SU-DHL-6 (cell line): ENCODE results near the gene EFCAB13.
"Not testable (repeated sequence)": the region's sequence is repeated elsewhere in the genome, so short reads cannot be mapped to it uniquely, and the experiment has no call there.

Experiments
- H2AFZ ChIP-seq: fragments of 200-600 bp; sonication (generic); 2 replicates; pipeline ENCODE4 v1.6.1; 2014; ENCODE audit warnings: low read depth, mild to moderate bottlenecking, moderate library complexity, mixed read lengths, antibody characterized with exemption, low read length; ENCODE audit not compliant: severe bottlenecking
- H3F3A ChIP-seq: fragments of 200-600 bp; shearing (Covaris generic); 2 replicates; pipeline ENCODE4 v1.6.0; 2016; ENCODE audit warnings: antibody characterized with exemption, mild to moderate bottlenecking; ENCODE audit not compliant: insufficient read depth
- H3K27ac ChIP-seq: fragments of 200-600 bp; sonication (generic); 2 replicates; pipeline ENCODE4 v1.5.1; 2016; ENCODE audit warnings: low read depth, mild to moderate bottlenecking, low read length, moderate library complexity, mixed read lengths
- H3K27me3 ChIP-seq: fragments of 200-600 bp; sonication (generic), shearing (Covaris generic); 2 replicates; pipeline ENCODE4 v1.6.0; 2014; ENCODE audit warnings: mild to moderate bottlenecking, low read length
- H3K36me3 ChIP-seq: fragments of 200-600 bp; sonication (generic); 2 replicates; pipeline ENCODE4 v1.6.1; 2014; ENCODE audit warnings: mild to moderate bottlenecking, low read length, mixed read lengths
- H3K4me2 ChIP-seq: fragments of 300-600, 200-600 bp; shearing (Covaris generic), sonication (generic); 2 replicates; pipeline ENCODE4 v1.6.0; 2014; ENCODE audit warnings: low read length, low read depth, mild to moderate bottlenecking; ENCODE audit not compliant: poor library complexity, severe bottlenecking
- H3K4me3 ChIP-seq: fragments of 200-600 bp; sonication (generic); 2 replicates; pipeline ENCODE4 v1.5.1; 2014; ENCODE audit warnings: antibody characterized with exemption, low read length, mild to moderate bottlenecking, mixed read lengths; ENCODE audit not compliant: insufficient read depth, poor library complexity, severe bottlenecking
- H3K79me2 ChIP-seq: fragments of 200-600 bp; sonication (generic); 2 replicates; pipeline ENCODE4 v1.6.1; 2014; ENCODE audit warnings: mild to moderate bottlenecking, low read length, moderate library complexity; ENCODE audit not compliant: insufficient read depth
- H3K9ac ChIP-seq: fragments of 200-600 bp; sonication (generic); 2 replicates; pipeline ENCODE4 v1.7.0; 2014; ENCODE audit warnings: mild to moderate bottlenecking, low read length
- H3K9me2 ChIP-seq: fragments of 200-600 bp; sonication (generic); replicated peaks from 2 replicates; pipeline ENCODE4 v1.6.1; 2014; ENCODE audit warnings: low read length; ENCODE audit not compliant: insufficient read depth
- H3K9me3 ChIP-seq: fragments of 200-600 bp; sonication (generic); 2 replicates; pipeline ENCODE4 v1.6.1; 2014; ENCODE audit warnings: low read length, mixed read lengths; ENCODE audit not compliant: insufficient read depth
- H4K20me1 ChIP-seq: fragments of 200-600 bp; sonication (generic); 2 replicates; pipeline ENCODE4 v1.6.1; 2014; ENCODE audit warnings: low read depth, mild to moderate bottlenecking, antibody characterized with exemption, low read length, moderate library complexity, mixed read lengths
- EZH2phosphoT487 ChIP-seq: fragments of 200-600 bp; sonication (generic), shearing (Covaris generic); conservative IDR thresholded peaks from 2 replicates; pipeline ENCODE4 v1.6.1; 2018; ENCODE audit warnings: mild to moderate bottlenecking, antibody characterized with exemption, low read length, moderate library complexity, mixed read lengths
- TF ChIP-seq, protein P1 (sequence below): fragments of 200-600 bp; sonication (generic); IDR thresholded peaks from one replicate; pipeline ENCODE4 v1.5.1; 2017; ENCODE audit warnings: antibody characterized with exemption, mild to moderate bottlenecking, low read length, moderate library complexity; ENCODE audit not compliant: insufficient read depth, poor library complexity, severe bottlenecking

The EFCAB13 gene

DNA sequence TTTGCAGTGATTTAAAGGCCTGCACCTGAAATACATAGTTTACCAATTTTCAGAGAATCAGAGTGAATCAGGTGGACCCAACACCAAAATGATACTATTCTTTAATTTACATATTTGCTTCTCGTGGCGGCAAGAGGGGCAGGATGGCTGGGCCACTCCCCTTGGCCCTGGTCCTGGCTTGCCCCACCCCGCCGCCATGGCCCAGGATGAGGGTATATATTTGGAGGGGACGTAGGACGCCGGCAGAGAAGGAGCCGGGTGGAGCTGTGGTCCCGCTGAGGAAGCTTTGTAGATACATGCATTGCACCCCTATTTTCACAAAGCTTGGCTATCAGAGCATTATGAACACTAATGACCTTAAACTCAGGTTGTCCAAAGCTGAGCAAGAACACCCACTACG is 43.5 kb downstream of the EFCAB13 start:
- TF ChIP-seq, protein P1, sequence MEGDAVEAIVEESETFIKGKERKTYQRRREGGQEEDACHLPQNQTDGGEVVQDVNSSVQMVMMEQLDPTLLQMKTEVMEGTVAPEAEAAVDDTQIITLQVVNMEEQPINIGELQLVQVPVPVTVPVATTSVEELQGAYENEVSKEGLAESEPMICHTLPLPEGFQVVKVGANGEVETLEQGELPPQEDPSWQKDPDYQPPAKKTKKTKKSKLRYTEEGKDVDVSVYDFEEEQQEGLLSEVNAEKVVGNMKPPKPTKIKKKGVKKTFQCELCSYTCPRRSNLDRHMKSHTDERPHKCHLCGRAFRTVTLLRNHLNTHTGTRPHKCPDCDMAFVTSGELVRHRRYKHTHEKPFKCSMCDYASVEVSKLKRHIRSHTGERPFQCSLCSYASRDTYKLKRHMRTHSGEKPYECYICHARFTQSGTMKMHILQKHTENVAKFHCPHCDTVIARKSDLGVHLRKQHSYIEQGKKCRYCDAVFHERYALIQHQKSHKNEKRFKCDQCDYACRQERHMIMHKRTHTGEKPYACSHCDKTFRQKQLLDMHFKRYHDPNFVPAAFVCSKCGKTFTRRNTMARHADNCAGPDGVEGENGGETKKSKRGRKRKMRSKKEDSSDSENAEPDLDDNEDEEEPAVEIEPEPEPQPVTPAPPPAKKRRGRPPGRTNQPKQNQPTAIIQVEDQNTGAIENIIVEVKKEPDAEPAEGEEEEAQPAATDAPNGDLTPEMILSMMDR = no peak
- TF ChIP-seq EZH2phosphoT487 = no peak
- H3K9me2 ChIP-seq = no peaks in the 10 kb centered on the region
- no peaks in the 10 kb centered on the region for H3F3A ChIP-seq
- no peak overlapping the region for H2AFZ ChIP-seq
- H3K9me3 ChIP-seq = no peaks in the 10 kb centered on the region
- H3K27ac ChIP-seq = no peak overlapping the region
- H3K36me3 ChIP-seq = no peaks in the 10 kb centered on the region
- H3K27me3 ChIP-seq = no peaks in the 10 kb centered on the region
- no peak overlapping the region for H3K4me3 ChIP-seq
- H3K9ac ChIP-seq = no peak overlapping the region
- H4K20me1 ChIP-seq = no peaks in the 10 kb centered on the region
- H3K4me2 ChIP-seq = no peak overlapping the region
- no peaks in the 10 kb centered on the region for H3K79me2 ChIP-seq

DNA sequence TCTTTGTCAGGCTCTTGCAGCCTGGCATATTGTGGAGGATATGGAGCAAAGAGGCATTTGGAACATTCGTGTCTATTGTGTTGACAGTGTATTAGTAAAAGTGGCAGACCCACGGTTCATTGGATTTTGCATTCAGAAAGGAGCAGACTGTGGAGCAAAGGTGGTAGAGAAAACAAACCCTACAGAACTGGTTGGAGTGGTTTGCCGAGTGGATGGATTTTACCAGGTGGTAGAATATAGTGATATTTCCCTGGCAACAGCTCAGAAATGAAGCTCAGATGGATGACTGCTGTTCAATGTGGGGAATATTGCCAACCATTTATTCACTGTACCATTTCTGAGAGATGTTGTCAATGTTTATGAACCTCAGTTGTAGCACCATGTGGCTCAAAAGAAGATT is 44.5 kb downstream of the EFCAB13 start:
- Histone ChIP-seq H3K9me2 (no peaks in the 10 kb centered on the region), H3K9me3 (0 out of 2 replicates have a peak, but pooled peaks cover 6% of the 10 kb centered on the region), H3K9ac (no peak overlapping the region), H2AFZ (no peak overlapping the region), H3F3A (no peaks in the 10 kb centered on the region), H3K36me3 (no peaks in the 10 kb centered on the region), H3K79me2 (no peaks in the 10 kb centered on the region), H3K27me3 (no peaks in the 10 kb centered on the region), H4K20me1 (no peaks in the 10 kb centered on the region), H3K4me2 (no peak overlapping the region), H3K27ac (no peak overlapping the region), H3K4me3 (no peak overlapping the region)
- TF ChIP-seq, protein P1 = no peak
- no peak for TF ChIP-seq EZH2phosphoT487

DNA sequence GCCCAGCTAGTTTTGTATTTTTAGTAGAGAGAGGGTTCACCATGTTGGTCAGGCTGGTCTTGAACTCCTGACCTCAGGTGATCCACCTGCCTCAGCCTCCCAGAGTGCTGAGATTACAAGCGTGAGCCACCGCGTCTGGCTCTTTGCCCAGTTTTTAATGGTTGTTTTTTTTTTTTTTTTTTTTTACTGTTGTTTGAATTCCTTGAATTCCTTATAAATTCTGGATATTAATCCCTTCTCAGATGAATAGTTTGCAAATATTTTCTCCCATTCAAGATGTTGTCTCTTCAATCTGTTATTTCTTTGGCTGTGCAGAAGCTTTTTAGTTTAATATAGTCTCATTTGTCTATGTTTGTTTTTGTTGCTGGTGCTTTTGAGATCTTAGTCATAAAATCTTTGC is 47.1 kb downstream of the EFCAB13 start:
- not testable (repeated sequence) for H3K4me2 ChIP-seq, H2AFZ ChIP-seq, H4K20me1 ChIP-seq, H3K4me3 ChIP-seq, H3K27me3 ChIP-seq, H3K9me2 ChIP-seq, H3K79me2 ChIP-seq, H3K9ac ChIP-seq, H3K36me3 ChIP-seq, H3K9me3 ChIP-seq, H3F3A ChIP-seq, H3K27ac ChIP-seq

DNA sequence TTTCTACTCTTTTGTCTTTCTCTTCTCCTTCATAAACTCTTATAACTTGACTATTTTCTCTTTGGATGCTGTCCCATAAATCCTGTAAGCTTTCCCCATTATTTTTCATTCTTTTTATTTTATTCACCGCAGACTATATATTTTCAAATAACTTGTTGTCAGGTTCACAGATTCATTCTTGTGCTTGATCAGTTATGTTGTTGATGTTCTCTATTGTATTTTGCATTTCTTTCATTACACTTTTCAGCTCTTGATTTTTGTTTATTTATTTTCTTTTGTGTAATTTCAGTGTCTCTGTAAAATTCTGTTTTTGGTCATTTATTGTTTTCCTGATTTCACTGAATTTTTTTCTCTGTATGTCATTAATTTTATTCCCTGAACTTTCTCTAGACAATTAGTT is 49.2 kb downstream of the EFCAB13 start:
- Histone ChIP-seq H3K9me3 (0 out of 2 replicates have a peak, but pooled peaks cover 8% of the 10 kb centered on the region), H3K9ac (no peak overlapping the region), H4K20me1 (no peaks in the 10 kb centered on the region), H3K27me3 (no peaks in the 10 kb centered on the region), H3K9me2 (no peaks in the 10 kb centered on the region), H3K27ac (no peak overlapping the region), H3K4me3 (no peak overlapping the region), H3K36me3 (no peaks in the 10 kb centered on the region), H3K4me2 (no peak overlapping the region), H3F3A (no peaks in the 10 kb centered on the region), H3K79me2 (no peaks in the 10 kb centered on the region), H2AFZ (no peak overlapping the region)
- no peak for TF ChIP-seq EZH2phosphoT487
- TF ChIP-seq, protein P1 = no peak
